ENCODE data around the gene SLC9A9.

Gene SLC9A9

DNA sequence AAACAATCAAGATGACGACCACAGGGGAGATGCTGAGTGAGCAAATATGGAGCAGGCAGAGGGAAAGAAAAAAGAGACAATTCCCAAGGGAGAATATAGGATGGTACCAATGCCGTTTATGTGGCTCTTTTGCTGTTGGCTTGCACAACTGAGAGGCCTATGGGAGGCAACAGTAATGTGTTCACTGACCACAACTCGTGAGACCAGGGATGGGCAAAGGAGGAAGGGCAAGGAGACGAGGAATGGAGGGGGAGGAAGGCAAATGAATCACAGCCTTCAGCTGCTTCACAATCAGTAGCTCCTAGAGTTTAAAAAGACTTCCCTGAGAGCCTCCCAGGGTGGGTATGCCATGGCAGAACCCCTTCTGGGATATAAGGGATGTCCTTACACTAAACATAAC is 131.5 kb downstream of the SLC9A9 start:
- DNase-seq: no peak

DNA sequence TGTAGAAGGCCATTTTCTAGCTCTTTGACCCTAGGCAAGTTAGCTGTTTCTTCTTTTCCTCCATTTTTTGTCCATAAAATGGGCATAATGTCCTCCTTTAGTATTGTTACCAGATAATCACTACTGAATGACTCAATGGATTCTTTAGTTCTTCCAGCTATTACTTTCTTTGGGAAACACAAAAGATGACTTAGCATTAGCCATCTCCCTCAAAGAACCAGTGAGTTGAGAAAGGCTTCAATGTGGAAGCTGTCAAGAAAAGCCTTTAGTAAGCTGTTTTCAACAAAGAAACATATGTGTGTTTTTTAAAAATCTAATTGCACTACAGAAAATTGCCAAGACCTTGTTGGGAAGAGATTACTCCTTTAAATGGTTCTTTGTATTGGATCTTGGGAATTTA is 135.7 kb downstream of the SLC9A9 start:
- no peaks in the 10 kb centered on the region for H3K9me3 ChIP-seq (ENCODE audit: insufficient read depth, low read length, severe bottlenecking)
- no peak overlapping the region for H3K9ac ChIP-seq (ENCODE audit: low read depth, low read length)
- H3K4me2 ChIP-seq (ENCODE audit: insufficient read depth, low read length): no peak overlapping the region
- ATAC-seq (ENCODE audit: insufficient read depth, low read depth): no peak
- no peaks in the 10 kb centered on the region for H4K20me1 ChIP-seq (ENCODE audit: insufficient read depth, low read length)
- H2AFZ ChIP-seq (ENCODE audit: low read depth, low read length): no peak overlapping the region
- no peak for DNase-seq
- H3K4me3 ChIP-seq (ENCODE audit: low read depth in 1 of 2, low read length in 2 of 2): no peak overlapping the region
- no peak overlapping the region for H3K27ac ChIP-seq (ENCODE audit: low read length)
- no peaks in the 10 kb centered on the region for H3K27me3 ChIP-seq (ENCODE audit: insufficient read depth, low read length, poor library complexity)
- H3K36me3 ChIP-seq (ENCODE audit: insufficient read depth, low read length): no peaks in the 10 kb centered on the region
- no peaks in the 10 kb centered on the region for H3K4me1 ChIP-seq (ENCODE audit: insufficient read depth, low read length)
- no peak for TF ChIP-seq EZH2 (IDR thresholded peaks at IDR 0.05; ENCODE audit: borderline replicate concordance, low read depth, low read length, severe bottlenecking)
- no peaks in the 10 kb centered on the region for H3K79me2 ChIP-seq (ENCODE audit: insufficient read depth, low read length)

More for the DNA sequence above, 131.5 kb downstream of the SLC9A9 start:
- no peak overlapping the region for H3K4me3 ChIP-seq (ENCODE audit: low read depth in 1 of 2, low read length in 2 of 2)
- no peaks in the 10 kb centered on the region for H3K36me3 ChIP-seq (ENCODE audit: insufficient read depth, low read length)
- no peak overlapping the region for H3K9ac ChIP-seq (ENCODE audit: low read depth, low read length)
- H3K4me1 ChIP-seq (ENCODE audit: insufficient read depth, low read length): no peaks in the 10 kb centered on the region
- no peaks in the 10 kb centered on the region for H3K27me3 ChIP-seq (ENCODE audit: insufficient read depth, low read length, poor library complexity)
- H3K4me2 ChIP-seq (ENCODE audit: insufficient read depth, low read length): no peak overlapping the region
- no peak overlapping the region for H2AFZ ChIP-seq (ENCODE audit: low read depth, low read length)
- no peaks in the 10 kb centered on the region for H3K9me3 ChIP-seq (ENCODE audit: insufficient read depth, low read length, severe bottlenecking)
- TF ChIP-seq, protein P1, sequence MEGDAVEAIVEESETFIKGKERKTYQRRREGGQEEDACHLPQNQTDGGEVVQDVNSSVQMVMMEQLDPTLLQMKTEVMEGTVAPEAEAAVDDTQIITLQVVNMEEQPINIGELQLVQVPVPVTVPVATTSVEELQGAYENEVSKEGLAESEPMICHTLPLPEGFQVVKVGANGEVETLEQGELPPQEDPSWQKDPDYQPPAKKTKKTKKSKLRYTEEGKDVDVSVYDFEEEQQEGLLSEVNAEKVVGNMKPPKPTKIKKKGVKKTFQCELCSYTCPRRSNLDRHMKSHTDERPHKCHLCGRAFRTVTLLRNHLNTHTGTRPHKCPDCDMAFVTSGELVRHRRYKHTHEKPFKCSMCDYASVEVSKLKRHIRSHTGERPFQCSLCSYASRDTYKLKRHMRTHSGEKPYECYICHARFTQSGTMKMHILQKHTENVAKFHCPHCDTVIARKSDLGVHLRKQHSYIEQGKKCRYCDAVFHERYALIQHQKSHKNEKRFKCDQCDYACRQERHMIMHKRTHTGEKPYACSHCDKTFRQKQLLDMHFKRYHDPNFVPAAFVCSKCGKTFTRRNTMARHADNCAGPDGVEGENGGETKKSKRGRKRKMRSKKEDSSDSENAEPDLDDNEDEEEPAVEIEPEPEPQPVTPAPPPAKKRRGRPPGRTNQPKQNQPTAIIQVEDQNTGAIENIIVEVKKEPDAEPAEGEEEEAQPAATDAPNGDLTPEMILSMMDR (IDR thresholded peaks at IDR 0.05; ENCODE audit: borderline replicate concordance, extremely low read depth, low read length, poor library complexity, severe bottlenecking): no peak
- no peak for TF ChIP-seq EZH2 (IDR thresholded peaks at IDR 0.05; ENCODE audit: borderline replicate concordance, low read depth, low read length, severe bottlenecking)
- ATAC-seq (ENCODE audit: insufficient read depth, low read depth): no peak
- H3K27ac ChIP-seq (ENCODE audit: low read length): no peak overlapping the region
- no peaks in the 10 kb centered on the region for H4K20me1 ChIP-seq (ENCODE audit: insufficient read depth, low read length)
- H3K79me2 ChIP-seq (ENCODE audit: insufficient read depth, low read length): no peaks in the 10 kb centered on the region

DNA sequence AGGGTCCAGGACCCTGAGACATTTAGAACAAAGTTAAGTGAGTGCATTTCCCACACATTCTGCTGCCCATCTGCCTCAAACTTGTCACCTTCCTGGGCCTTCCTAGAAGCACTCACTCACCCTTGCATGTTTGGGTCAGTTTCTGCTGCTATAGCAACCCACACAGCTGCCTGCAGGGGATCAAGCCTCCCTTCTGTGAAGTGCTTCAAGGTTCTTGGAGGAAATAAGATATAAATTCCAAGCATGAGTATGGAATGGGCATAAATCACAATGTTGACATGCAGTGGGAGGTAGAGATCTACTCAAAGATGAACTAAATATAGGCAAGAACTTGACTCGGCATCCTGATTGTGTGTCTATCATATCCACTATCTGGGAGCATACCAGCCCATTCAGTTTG is 140.4 kb downstream of the SLC9A9 start:
- Histone ChIP-seq H3K27ac (ENCODE audit: low read length) (no peak overlapping the region), H3K79me2 (ENCODE audit: insufficient read depth, low read length) (no peaks in the 10 kb centered on the region), H3K36me3 (ENCODE audit: insufficient read depth, low read length) (no peaks in the 10 kb centered on the region), H3K4me1 (ENCODE audit: insufficient read depth, low read length) (no peaks in the 10 kb centered on the region), H3K4me3 (ENCODE audit: low read depth in 1 of 2, low read length in 2 of 2) (no peak overlapping the region), H4K20me1 (ENCODE audit: insufficient read depth, low read length) (no peaks in the 10 kb centered on the region), H3K27me3 (ENCODE audit: insufficient read depth, low read length, poor library complexity) (no peaks in the 10 kb centered on the region), H3K9me3 (ENCODE audit: insufficient read depth, low read length, severe bottlenecking) (no peaks in the 10 kb centered on the region), H3K4me2 (ENCODE audit: insufficient read depth, low read length) (no peak overlapping the region), H2AFZ (ENCODE audit: low read depth, low read length) (no peak overlapping the region), H3K9ac (ENCODE audit: low read depth, low read length) (no peak overlapping the region)
- DNase-seq: no peak
- no peak for TF ChIP-seq EZH2 (IDR thresholded peaks at IDR 0.05; ENCODE audit: borderline replicate concordance, low read depth, low read length, severe bottlenecking)
- TF ChIP-seq, protein P1 (IDR thresholded peaks at IDR 0.05; ENCODE audit: borderline replicate concordance, extremely low read depth, low read length, poor library complexity, severe bottlenecking): no peak
- ATAC-seq (ENCODE audit: insufficient read depth, low read depth): no peak

DNA sequence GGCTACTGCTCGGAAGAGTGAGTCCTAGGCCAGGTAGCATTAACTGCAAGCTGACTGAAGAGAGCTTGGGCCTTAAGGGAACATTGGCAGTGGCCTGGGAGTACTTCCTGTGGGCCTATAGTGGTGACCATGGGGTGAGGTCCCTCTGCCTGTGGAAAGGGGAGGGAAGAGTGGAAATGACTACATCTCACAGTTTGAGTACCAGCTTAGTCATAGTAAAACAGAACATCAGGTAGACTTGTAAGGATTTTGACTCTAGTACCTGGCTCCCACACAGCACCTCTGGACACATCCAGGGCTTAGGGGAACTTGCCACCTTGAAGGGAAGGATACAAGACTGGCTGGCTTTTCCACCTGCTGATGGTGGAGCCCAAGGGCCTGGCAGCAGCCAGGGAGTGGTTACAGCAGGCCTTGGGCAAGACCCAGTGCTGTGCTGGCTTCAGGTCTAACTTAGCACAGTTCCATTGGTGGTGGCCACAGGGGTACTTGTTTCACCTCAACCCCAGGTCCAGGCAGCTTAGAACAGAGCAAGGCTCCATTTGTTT is 147.8 kb downstream of the SLC9A9 start:
- DNase-seq (no peak), ATAC-seq (ENCODE audit: insufficient read depth, low read depth) (no peak)
- H3K9ac ChIP-seq (ENCODE audit: low read depth, low read length): no peak overlapping the region
- no peaks in the 10 kb centered on the region for H4K20me1 ChIP-seq (ENCODE audit: insufficient read depth, low read length)
- H3K9me3 ChIP-seq (ENCODE audit: insufficient read depth, low read length, severe bottlenecking): no peaks in the 10 kb centered on the region
- H3K79me2 ChIP-seq (ENCODE audit: insufficient read depth, low read length): no peaks in the 10 kb centered on the region
- TF ChIP-seq, protein P1 (IDR thresholded peaks at IDR 0.05; ENCODE audit: borderline replicate concordance, extremely low read depth, low read length, poor library complexity, severe bottlenecking): no peak
- TF ChIP-seq EZH2 (IDR thresholded peaks at IDR 0.05; ENCODE audit: borderline replicate concordance, low read depth, low read length, severe bottlenecking): no peak
- H2AFZ ChIP-seq (ENCODE audit: low read depth, low read length): no peak overlapping the region
- no peaks in the 10 kb centered on the region for H3K4me1 ChIP-seq (ENCODE audit: insufficient read depth, low read length)
- H3K4me3 ChIP-seq (ENCODE audit: low read depth in 1 of 2, low read length in 2 of 2): no peak overlapping the region
- no peak overlapping the region for H3K27ac ChIP-seq (ENCODE audit: low read length)
- no peaks in the 10 kb centered on the region for H3K36me3 ChIP-seq (ENCODE audit: insufficient read depth, low read length)
- H3K4me2 ChIP-seq (ENCODE audit: insufficient read depth, low read length): no peak overlapping the region
- no peaks in the 10 kb centered on the region for H3K27me3 ChIP-seq (ENCODE audit: insufficient read depth, low read length, poor library complexity)

Measured in DND-41 (cell line).